Measurements from ENCODE around the gene RASAL2.

GRCh38 chr1:178458203-178458602 is 364.3 kb downstream of the RASAL2 start:
- no peak for TF ChIP-seq CTCF (IDR thresholded peaks at IDR 0.05)
- TF ChIP-seq POLR2A (IDR thresholded peaks at IDR 0.05), result no peak

Data from adrenal gland (tissue), 5 donors.